NT2/D1 (cell line): ENCODE measurements around the gene MEGF6.

Experiments
- DNase-seq: peaks from one replicate; pipeline ENCODE4 v3.0.0-alpha.2; 2011; ENCODE audit warnings: low read depth, low spot score
- H3K27me3 ChIP-seq: 2 replicates; pipeline ENCODE4 v1.6.0; 2011; ENCODE audit warnings: mild to moderate bottlenecking; ENCODE audit not compliant: insufficient read length, insufficient read depth
- H3K36me3 ChIP-seq: 2 replicates; pipeline ENCODE4 v1.6.1; 2011; ENCODE audit warnings: mild to moderate bottlenecking, low read length, mixed read lengths; ENCODE audit not compliant: insufficient read depth, insufficient read length
- H3K4me1 ChIP-seq: 2 replicates; pipeline ENCODE4 v1.5.1; 2011; ENCODE audit not compliant: insufficient read depth, insufficient read length
- H3K4me3 ChIP-seq: 2 replicates; pipeline ENCODE4 v1.5.1; 2011; ENCODE audit warnings: low read depth; ENCODE audit not compliant: insufficient read length
- H3K9ac ChIP-seq: 2 replicates; pipeline ENCODE4 v1.6.0; 2011; ENCODE audit warnings: low read depth; ENCODE audit not compliant: insufficient read length
- H3K9me3 ChIP-seq: 2 replicates; pipeline ENCODE4 v1.5.1; 2011; ENCODE audit warnings: mild to moderate bottlenecking, low read length; ENCODE audit not compliant: insufficient read depth
- SUZ12 ChIP-seq: IDR thresholded peaks from 2 replicates; pipeline ENCODE4 v1.6.1; 2011; ENCODE audit not compliant: insufficient read length, insufficient read depth; ENCODE audit errors: extremely low read depth
- YY1 ChIP-seq: IDR thresholded peaks from 2 replicates; pipeline ENCODE4 v1.6.1; 2011; ENCODE audit not compliant: insufficient read length, insufficient read depth
- ZNF274 ChIP-seq: IDR thresholded peaks from 2 replicates; pipeline ENCODE4 v1.6.1; 2011; ENCODE audit warnings: mild to moderate bottlenecking, low read depth, low read length

MEGF6 gene

GRCh38 chr1:3641046-3641760 lies 29.9 kb upstream of the MEGF6 start:
- no peaks in the 10 kb centered on the region for H3K4me1 ChIP-seq
- H3K9ac ChIP-seq, result no peak overlapping the region
- H3K4me3 ChIP-seq, result no peak overlapping the region

GRCh38 chr1:3640121-3640837 lies 29.0 kb upstream of the MEGF6 start:
- Histone ChIP-seq H3K4me3 (no peak overlapping the region), H3K9ac (no peak overlapping the region), H3K36me3 (peaks cover 41% of the 10 kb centered on the region), H3K27me3 (no peaks in the 10 kb centered on the region), H3K4me1 (no peaks in the 10 kb centered on the region), H3K9me3 (no peaks in the 10 kb centered on the region)
- DNase-seq, result no peak
- TF ChIP-seq YY1 (no peak), SUZ12 (no peak), ZNF274 (no peak)

More at GRCh38 chr1:3641046-3641760, 29.9 kb upstream of the MEGF6 start:
- DNase-seq, result no peak
- TF ChIP-seq YY1 (no peak), SUZ12 (no peak), ZNF274 (no peak)
- peaks cover 41% of the 10 kb centered on the region for H3K36me3 ChIP-seq
- H3K27me3 ChIP-seq, result no peaks in the 10 kb centered on the region
- no peaks in the 10 kb centered on the region for H3K9me3 ChIP-seq

- H3K4me1 ChIP-seq, result no peaks in the 10 kb centered on the region
- H3K27me3 ChIP-seq, result no peaks in the 10 kb centered on the region
- TF ChIP-seq YY1, result no peak
- no peak for TF ChIP-seq ZNF274
- no peak for TF ChIP-seq SUZ12
- DNase-seq, result no peak
- H3K36me3 ChIP-seq, result peaks cover 49% of the 10 kb centered on the region
- H3K9me3 ChIP-seq, result no peaks in the 10 kb centered on the region
- no peak overlapping the region for H3K4me3 ChIP-seq
- no peak overlapping the region for H3K9ac ChIP-seq
These were observed 28.1 kb upstream of the MEGF6 start for GRCh38 chr1:3639397-3639911.

- peaks cover 57% of the 10 kb centered on the region for H3K36me3 ChIP-seq
- H3K9ac ChIP-seq, result no peak overlapping the region
- no peaks in the 10 kb centered on the region for H3K9me3 ChIP-seq
- DNase-seq, result no peak
- no peaks in the 10 kb centered on the region for H3K27me3 ChIP-seq
- no peak for TF ChIP-seq YY1
- TF ChIP-seq SUZ12, result no peak
- TF ChIP-seq ZNF274, result no peak
- H3K4me3 ChIP-seq, result no peak overlapping the region
- no peaks in the 10 kb centered on the region for H3K4me1 ChIP-seq
These were observed 27.4 kb upstream of the MEGF6 start for GRCh38 chr1:3638676-3639075.

DNA sequence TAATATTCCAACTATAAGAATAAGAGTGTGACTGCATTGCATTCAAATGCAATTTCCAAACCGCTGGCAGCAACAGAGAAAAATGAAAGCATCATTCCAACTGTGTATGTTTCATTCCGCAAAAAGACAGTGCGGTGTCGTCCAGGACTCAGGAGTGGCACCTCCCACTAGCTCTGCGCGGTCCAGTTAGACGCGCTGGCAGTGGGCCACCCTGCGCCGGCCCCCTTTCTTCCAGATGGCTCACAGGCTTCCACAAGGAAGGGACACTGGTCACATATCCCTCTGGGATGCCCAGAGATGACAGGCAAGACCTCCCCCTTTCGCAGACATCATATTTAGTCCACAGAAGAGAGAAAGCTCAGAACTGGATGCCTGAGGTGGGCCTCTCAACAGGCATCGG lies 26.7 kb upstream of the MEGF6 start:
- no peaks in the 10 kb centered on the region for H3K9me3 ChIP-seq
- peaks cover 60% of the 10 kb centered on the region for H3K36me3 ChIP-seq
- H3K27me3 ChIP-seq, result no peaks in the 10 kb centered on the region
- TF ChIP-seq YY1 (no peak), ZNF274 (no peak), SUZ12 (no peak)
- DNase-seq, result no peak
- H3K9ac ChIP-seq, result no peak overlapping the region
- no peak overlapping the region for H3K4me3 ChIP-seq
- peaks cover 6% of the 10 kb centered on the region for H3K4me1 ChIP-seq

DNA sequence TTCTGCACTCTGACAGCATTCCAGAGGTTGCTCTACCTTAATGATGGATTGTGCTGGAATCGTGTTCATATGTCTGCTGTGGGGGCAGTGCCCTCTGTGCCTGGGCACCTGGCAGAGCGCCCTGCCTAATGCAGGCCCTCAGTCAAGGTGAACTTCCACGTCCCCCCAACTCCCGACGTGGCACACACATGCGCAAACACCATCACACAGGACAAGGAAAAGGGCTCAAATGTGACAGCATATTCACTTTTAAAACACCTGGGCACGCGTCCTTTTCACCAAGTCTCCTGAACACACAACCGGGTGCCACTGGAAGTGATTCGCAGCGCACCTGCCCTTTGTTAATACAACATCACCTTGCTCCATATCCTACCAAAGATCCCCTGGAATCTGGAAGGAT lies 25.2 kb upstream of the MEGF6 start:
- no peak for DNase-seq
- H3K27me3 ChIP-seq, result no peaks in the 10 kb centered on the region
- H3K36me3 ChIP-seq, result peaks cover 61% of the 10 kb centered on the region
- peaks cover 14% of the 10 kb centered on the region for H3K4me1 ChIP-seq
- no peak overlapping the region for H3K9ac ChIP-seq
- TF ChIP-seq ZNF274, result no peak
- TF ChIP-seq SUZ12, result no peak
- TF ChIP-seq YY1, result no peak
- H3K4me3 ChIP-seq, result no peak overlapping the region
- H3K9me3 ChIP-seq, result no peaks in the 10 kb centered on the region

DNA sequence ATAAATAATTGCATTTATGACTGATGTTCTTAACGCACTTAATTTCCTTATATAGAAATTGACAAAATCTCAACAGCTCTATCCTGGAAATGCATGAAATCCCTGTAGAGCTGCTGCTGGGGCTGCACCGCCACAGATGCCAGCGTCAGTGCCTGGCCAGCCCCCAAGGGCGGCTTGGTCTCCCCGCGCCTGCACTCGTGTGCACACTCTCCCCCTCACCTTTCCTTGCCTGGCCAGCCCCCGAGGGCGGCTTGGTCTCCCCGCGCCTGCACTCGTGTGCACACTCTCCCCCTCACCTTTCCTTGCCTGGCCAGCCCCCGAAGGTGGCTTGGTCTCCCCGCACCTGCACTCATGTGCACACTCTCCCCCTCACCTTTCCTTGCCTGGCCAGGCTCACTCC lies 24.8 kb upstream of the MEGF6 start:
- peaks cover 59% of the 10 kb centered on the region for H3K36me3 ChIP-seq
- no peaks in the 10 kb centered on the region for H3K9me3 ChIP-seq
- peaks cover 18% of the 10 kb centered on the region for H3K4me1 ChIP-seq
- no peak overlapping the region for H3K9ac ChIP-seq
- no peak for DNase-seq
- no peak for TF ChIP-seq SUZ12
- no peak for TF ChIP-seq ZNF274
- no peaks in the 10 kb centered on the region for H3K27me3 ChIP-seq
- H3K4me3 ChIP-seq, result no peak overlapping the region
